GM12878 (cell line): ENCODE measurements around the gene SNRK. TPM values are rescaled to one million over a fixed set of nuclear protein-coding genes. Genes with fewer than 3 reads are reported as not detected.

Experiments
- ATAC-seq: fragments of 200-7000 bp; cut with Tn5 transposase; 3 replicates; pipeline ENCODE4 v1.9.1; 2020; ENCODE audit warnings: mild to moderate bottlenecking, moderate library complexity
- BruUV-seq: library from RNA; stranded (reverse); fragments of 400-500 nt; replicated peaks from 2 replicates; lab custom pipeline; 2021; lab: Mats Ljungman, UMichigan
- CTCF ChIA-PET: fragments of 300-600 bp; sonication (Branson Sonifier 250); formaldehyde crosslinking; extraction: SDS; loops from one replicate; lab custom pipeline; 2021; ENCODE audit warnings: inconsistent platforms; lab: Yijun Ruan, JAX
- POLR2A ChIA-PET: fragments of 350-600 bp; formaldehyde crosslinking; extraction: SDS; loops from one replicate; lab custom pipeline; 2021; ENCODE audit warnings: inconsistent platforms; lab: Charles Lee
- RAD21 ChIA-PET: fragments of 300-600 bp; sonication (Branson Sonifier 250); formaldehyde crosslinking; loops from one replicate; lab custom pipeline; 2023; ENCODE audit warnings: antibody characterized with exemption; ENCODE audit not compliant: unreplicated experiment; lab: Charles Lee
- SMC1A ChIA-PET: fragments of 300-600 bp; sonication (Branson Sonifier 250); formaldehyde crosslinking; loops from one replicate; lab custom pipeline; 2023; ENCODE audit not compliant: unreplicated experiment, uncharacterized antibody; lab: Charles Lee
- DNase-seq: peaks from one replicate; pipeline ENCODE4 v3.0.0-alpha.2; 2011; ENCODE audit warnings: low read depth, low spot score
- FAIRE-seq: peaks from 3 replicates; lab custom pipeline; 2011; peaks lifted over from hg19 to GRCh38; lab: Jason Lieb, UNC
- H2AFZ ChIP-seq: 2 replicates; pipeline ENCODE4 v1.6.0; 2011; ENCODE audit warnings: low read depth, low read length, control low read depth; ENCODE audit not compliant: control insufficient read depth
- H3K27ac ChIP-seq: 2 replicates; pipeline ENCODE4 v1.5.1; 2011; ENCODE audit warnings: control low read depth; ENCODE audit not compliant: control insufficient read depth, insufficient read depth
- H3K27me3 ChIP-seq, 2 experiments: replicated peaks in 1 of 2; 2 replicates each; pipeline versions ENCODE4 v1.6.0 to v1.6.1; 2011; ENCODE audit warnings: low read length in 1 of 2; ENCODE audit not compliant: control insufficient read depth in 2 of 2, insufficient read depth in 2 of 2
- H3K36me3 ChIP-seq, 2 experiments: 2 replicates each; pipeline ENCODE4 v1.5.1; 2011; ENCODE audit warnings: low read length in 1 of 2; ENCODE audit not compliant: control insufficient read depth in 2 of 2, insufficient read depth in 2 of 2
- H3K4me1 ChIP-seq: 2 replicates; pipeline ENCODE4 v1.6.1; 2011; ENCODE audit warnings: mild to moderate bottlenecking, low read length, moderate library complexity, mixed read lengths; ENCODE audit not compliant: control insufficient read depth, insufficient read depth
- H3K4me2 ChIP-seq: 2 replicates; pipeline ENCODE4 v1.6.0; 2011; ENCODE audit warnings: control low read depth; ENCODE audit not compliant: control insufficient read depth, insufficient read depth
- H3K4me3 ChIP-seq: fragments of 200-600 bp; sonication (generic); 2 replicates; pipeline ENCODE4 v1.5.1; 2016
- H3K79me2 ChIP-seq: 2 replicates; pipeline ENCODE4 v1.6.0; 2011; ENCODE audit warnings: low read length; ENCODE audit not compliant: control insufficient read depth, insufficient read depth
- H3K9ac ChIP-seq: 2 replicates; pipeline ENCODE4 v1.8.0; 2011; ENCODE audit warnings: low read length, control low read depth, mixed read lengths; ENCODE audit not compliant: control insufficient read depth, insufficient read depth
- H3K9me3 ChIP-seq: replicated peaks from 3 replicates; pipeline ENCODE4 v1.5.1; 2011; ENCODE audit warnings: mild to moderate bottlenecking, low read length; ENCODE audit not compliant: control insufficient read depth, insufficient read depth
- H4K20me1 ChIP-seq: 2 replicates; pipeline ENCODE4 v1.6.0; 2011; ENCODE audit not compliant: control insufficient read depth, insufficient read depth
- BMI1 ChIP-seq: fragments of 450-650 bp; IDR thresholded peaks from 2 replicates; pipeline ENCODE4 v1.6.1; 2016; ENCODE audit warnings: mild to moderate bottlenecking, moderate library complexity, borderline replicate concordance
- MEF2A ChIP-seq: IDR thresholded peaks from 2 replicates; pipeline ENCODE4 v1.6.1; 2011; ENCODE audit warnings: low read depth, mild to moderate bottlenecking, low read length, moderate library complexity; ENCODE audit not compliant: insufficient read depth
- SMARCA5 ChIP-seq: fragments of 450-650 bp; IDR thresholded peaks from 2 replicates; pipeline ENCODE4 v1.6.1; 2017; ENCODE audit warnings: mild to moderate bottlenecking
- SREBF1 ChIP-seq: IDR thresholded peaks from 2 replicates; pipeline ENCODE4 v1.6.1; 2012; ENCODE audit warnings: mild to moderate bottlenecking, low read length
- TCF3 ChIP-seq: IDR thresholded peaks from 2 replicates; pipeline ENCODE4 v1.6.1; 2012; ENCODE audit warnings: low read depth, mild to moderate bottlenecking, low read length, borderline replicate concordance; ENCODE audit not compliant: insufficient read depth
- WGBS: methylation state at CpG from one replicate; pipeline ENCODE4 v1.1.6; 2016; ENCODE audit warnings: low lambda C conversion rate; ENCODE audit not compliant: insufficient replicate concordance, insufficient coverage; ENCODE audit errors: missing lambda C conversion rate; 5-methylcytosine and 5-hydroxymethylcytosine counted together
- in situ Hi-C: fragments of 300-500 bp; cut with MboI; formaldehyde crosslinking; loops from 9 replicates; pipeline ENCODE4 v1.14.3; 2018; ENCODE audit warnings: mixed read lengths
- intact Hi-C: fragments of 100-400 bp; cut with micrococcal nuclease; formaldehyde crosslinking; loops from one replicate; pipeline ENCODE4 v1.14.2; 2022; ENCODE audit not compliant: unreplicated experiment
- polyA plus RNA-seq, 11 experiments: library from polyadenylated mRNA; depleted of rRNA in 4 of 11; unstranded in 6 of 11; stranded (reverse) in 5 of 11; fragments of >200 nt; fragmentation: Nextera tagmentation in 4 of 11; fragmentation: Illumina TruSeq in 1 of 11; extraction: Ambion mirVana in 4 of 11; extraction: Trizol in 1 of 11; gene quantifications; 1 replicate in 1 of 11; 2 replicates in 10 of 11; pipeline versions ENCODE4 v1.2.1 to v1.2.3, GENCODE V29; 2011 to 2016; ENCODE audit warnings: inconsistent platforms in 2 of 11, missing spikeins in 2 of 11, low read depth in 1 of 11
- total RNA-seq, 4 experiments: library from RNA; depleted of rRNA in 3 of 4; stranded (reverse); fragments of >200 nt in 3 of 4; fragmentation: Illumina TruSeq in 1 of 4; extraction: Trizol in 1 of 4; gene quantifications; 2 replicates each; pipeline versions ENCODE4 v1.2.1 to v1.2.3, GENCODE V29; 2013 to 2021
- TF ChIP-seq, protein P1 (sequence below): fragments of 450-650 bp; IDR thresholded peaks from 2 replicates; pipeline ENCODE4 v1.6.1; 2017; ENCODE audit warnings: low read depth, mild to moderate bottlenecking, moderate library complexity
- TF ChIP-seq, protein P2 (sequence below): fragments of 450-650 bp; IDR thresholded peaks from 2 replicates; pipeline ENCODE4 v1.6.1; 2017; ENCODE audit warnings: mild to moderate bottlenecking
- TF ChIP-seq, protein P3 (sequence below): fragments of 450-650 bp; IDR thresholded peaks from 2 replicates; pipeline ENCODE4 v1.6.1; 2014; ENCODE audit warnings: mild to moderate bottlenecking

SNRK gene
- total and polyA plus RNA-seq, 10 of the 15 experiments (the other 5 are each of a cell fraction or from before 2014, with no cell fraction given) = 1.6 to 12.1 (median 7.6) TPM

DNA sequence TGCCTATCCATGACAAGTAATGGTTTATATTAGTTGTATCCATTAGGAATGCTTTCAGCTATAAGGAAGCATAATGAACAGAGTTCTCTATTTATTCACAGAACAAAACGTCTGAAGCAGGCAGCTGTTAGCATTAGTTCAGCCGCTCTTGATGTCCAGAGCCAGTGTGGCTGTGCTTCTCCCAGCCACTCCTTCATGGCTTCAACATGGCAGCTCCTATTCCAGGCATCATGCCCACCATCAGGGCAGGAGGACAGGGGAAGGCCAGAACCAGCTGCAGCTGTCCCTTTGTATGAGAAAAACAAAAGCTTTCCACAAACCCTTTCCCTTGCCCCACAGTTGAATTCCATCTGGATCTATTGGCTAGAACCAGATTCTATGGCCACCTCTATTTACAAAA is 12.9 kb upstream of the SNRK start:
- CTCF ChIA-PET = interaction anchor here (1.2 kb wide), 1 partner anchor 12 kb away, joined by 3 read pairs; no protein-coding TSS in a partner anchor

More for the DNA sequence above, 12.9 kb upstream of the SNRK start:
- intact Hi-C loops = no loop called here
- ChIA-PET SMC1A (interaction anchor here (0.9 to 1.5 kb wide), 2 partner anchors 11 to 23 kb away, joined by 3 to 4 read pairs; no protein-coding TSS in a partner anchor), RAD21 (no interaction called here)
- Histone ChIP-seq H3K79me2 (no peaks in the 10 kb centered on the region), H3K4me2 (no peak overlapping the region), H3K27ac (no peak overlapping the region), H2AFZ (no peak overlapping the region), H3K4me3 (no peak overlapping the region)
- WGBS = 36% methylated on average over 2 of the region's 2 CpGs
- no TSS peak for BruUV-seq
- DNase-seq = no peak
- TF ChIP-seq, protein P1, sequence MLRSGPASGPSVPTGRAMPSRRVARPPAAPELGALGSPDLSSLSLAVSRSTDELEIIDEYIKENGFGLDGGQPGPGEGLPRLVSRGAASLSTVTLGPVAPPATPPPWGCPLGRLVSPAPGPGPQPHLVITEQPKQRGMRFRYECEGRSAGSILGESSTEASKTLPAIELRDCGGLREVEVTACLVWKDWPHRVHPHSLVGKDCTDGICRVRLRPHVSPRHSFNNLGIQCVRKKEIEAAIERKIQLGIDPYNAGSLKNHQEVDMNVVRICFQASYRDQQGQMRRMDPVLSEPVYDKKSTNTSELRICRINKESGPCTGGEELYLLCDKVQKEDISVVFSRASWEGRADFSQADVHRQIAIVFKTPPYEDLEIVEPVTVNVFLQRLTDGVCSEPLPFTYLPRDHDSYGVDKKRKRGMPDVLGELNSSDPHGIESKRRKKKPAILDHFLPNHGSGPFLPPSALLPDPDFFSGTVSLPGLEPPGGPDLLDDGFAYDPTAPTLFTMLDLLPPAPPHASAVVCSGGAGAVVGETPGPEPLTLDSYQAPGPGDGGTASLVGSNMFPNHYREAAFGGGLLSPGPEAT = no peak
- TF ChIP-seq MEF2A (no peak), BMI1 (no peak), TCF3 (no peak), SREBF1 (no peak), SMARCA5 (no peak)
- TF ChIP-seq, protein P2, sequence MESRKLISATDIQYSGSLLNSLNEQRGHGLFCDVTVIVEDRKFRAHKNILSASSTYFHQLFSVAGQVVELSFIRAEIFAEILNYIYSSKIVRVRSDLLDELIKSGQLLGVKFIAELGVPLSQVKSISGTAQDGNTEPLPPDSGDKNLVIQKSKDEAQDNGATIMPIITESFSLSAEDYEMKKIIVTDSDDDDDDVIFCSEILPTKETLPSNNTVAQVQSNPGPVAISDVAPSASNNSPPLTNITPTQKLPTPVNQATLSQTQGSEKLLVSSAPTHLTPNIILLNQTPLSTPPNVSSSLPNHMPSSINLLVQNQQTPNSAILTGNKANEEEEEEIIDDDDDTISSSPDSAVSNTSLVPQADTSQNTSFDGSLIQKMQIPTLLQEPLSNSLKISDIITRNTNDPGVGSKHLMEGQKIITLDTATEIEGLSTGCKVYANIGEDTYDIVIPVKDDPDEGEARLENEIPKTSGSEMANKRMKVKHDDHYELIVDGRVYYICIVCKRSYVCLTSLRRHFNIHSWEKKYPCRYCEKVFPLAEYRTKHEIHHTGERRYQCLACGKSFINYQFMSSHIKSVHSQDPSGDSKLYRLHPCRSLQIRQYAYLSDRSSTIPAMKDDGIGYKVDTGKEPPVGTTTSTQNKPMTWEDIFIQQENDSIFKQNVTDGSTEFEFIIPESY = no peak
- TF ChIP-seq, protein P3, sequence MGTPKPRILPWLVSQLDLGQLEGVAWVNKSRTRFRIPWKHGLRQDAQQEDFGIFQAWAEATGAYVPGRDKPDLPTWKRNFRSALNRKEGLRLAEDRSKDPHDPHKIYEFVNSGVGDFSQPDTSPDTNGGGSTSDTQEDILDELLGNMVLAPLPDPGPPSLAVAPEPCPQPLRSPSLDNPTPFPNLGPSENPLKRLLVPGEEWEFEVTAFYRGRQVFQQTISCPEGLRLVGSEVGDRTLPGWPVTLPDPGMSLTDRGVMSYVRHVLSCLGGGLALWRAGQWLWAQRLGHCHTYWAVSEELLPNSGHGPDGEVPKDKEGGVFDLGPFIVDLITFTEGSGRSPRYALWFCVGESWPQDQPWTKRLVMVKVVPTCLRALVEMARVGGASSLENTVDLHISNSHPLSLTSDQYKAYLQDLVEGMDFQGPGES = no peak
- TF ChIP-seq, all 136 proteins: peak for 0
- in situ Hi-C loops = no loop called here
- Histone ChIP-seq H3K9ac (no peak overlapping the region), H3K4me1 (no peaks in the 10 kb centered on the region), H3K9me3 (no peaks in the 10 kb centered on the region; the same call in 2 of the 3 replicates), H3K27me3 (no peaks in the 10 kb centered on the region), H3K36me3 (no peaks in the 10 kb centered on the region), H4K20me1 (no peaks in the 10 kb centered on the region)
- POLR2A ChIA-PET = no interaction called here
- no peak for FAIRE-seq
- no peak for ATAC-seq
